Memory B cell (primary cell): ENCODE measurements around the gene SCAPER.
"Not testable (repeated sequence)": the region's sequence is repeated elsewhere in the genome, so short reads cannot be mapped to it uniquely, and the experiment has no call there.

ENCODE experiments used
- ATAC-seq: fragments of 150-1000 bp; cut with Tn5 transposase; 2 replicates; pipeline ENCODE4 v1.10.0; 2021; ENCODE audit warnings: low read depth, mild to moderate bottlenecking, moderate library complexity
- DNase-seq, 2 donors: peaks; one replicate each; pipeline ENCODE4 v3.0.0; 2022; ENCODE audit warnings: low spot score in 2 of 2
- H3K27ac Mint-ChIP-seq: one replicate; pipeline ENCODE4 v1.8.0; 2022; ENCODE audit warnings: mild to moderate bottlenecking, moderate library complexity, mixed read lengths
- H3K27me3 Mint-ChIP-seq: one replicate; pipeline ENCODE4 v1.8.0; 2022; ENCODE audit warnings: mixed read lengths
- H3K36me3 Mint-ChIP-seq: one replicate; pipeline ENCODE4 v1.8.0; 2022; ENCODE audit warnings: mild to moderate bottlenecking, mixed read lengths
- H3K4me1 Mint-ChIP-seq: one replicate; pipeline ENCODE4 v1.8.0; 2022; ENCODE audit warnings: mixed read lengths
- H3K4me3 Mint-ChIP-seq: one replicate; pipeline ENCODE4 v1.8.0; 2022; ENCODE audit warnings: mild to moderate bottlenecking, moderate library complexity, mixed read lengths
- H3K9me3 Mint-ChIP-seq: one replicate; pipeline ENCODE4 v1.8.0; 2022; ENCODE audit warnings: mixed read lengths

The SCAPER gene

DNA sequence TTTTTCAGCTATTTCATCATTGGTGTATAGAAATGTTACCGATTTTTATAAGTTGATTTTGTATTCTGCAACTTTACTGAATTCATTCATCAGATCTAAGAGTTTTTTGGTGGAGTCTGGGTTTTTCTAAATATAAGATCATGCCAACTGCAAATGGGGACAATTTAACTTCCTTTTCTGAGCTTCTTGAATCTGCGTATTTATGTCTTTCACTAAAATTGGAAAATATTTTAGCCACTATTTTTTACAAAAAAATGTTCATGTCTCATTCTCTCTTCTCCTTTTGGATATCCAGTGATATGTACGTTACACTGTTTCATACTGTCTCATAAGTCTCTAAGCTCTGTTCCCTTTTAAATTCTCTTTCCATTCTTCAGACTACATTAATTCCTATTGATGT lies 444.8 kb downstream of the SCAPER start:
- peaks cover 26% of the 10 kb centered on the region for H3K36me3 Mint-ChIP-seq
- no peaks in the 10 kb centered on the region for H3K4me1 Mint-ChIP-seq
- no peak for DNase-seq
- H3K4me3 Mint-ChIP-seq = no peak overlapping the region
- ATAC-seq = no peak
- H3K27me3 Mint-ChIP-seq = no peaks in the 10 kb centered on the region
- H3K27ac Mint-ChIP-seq = no peak overlapping the region
- H3K9me3 Mint-ChIP-seq = no peaks in the 10 kb centered on the region

DNA sequence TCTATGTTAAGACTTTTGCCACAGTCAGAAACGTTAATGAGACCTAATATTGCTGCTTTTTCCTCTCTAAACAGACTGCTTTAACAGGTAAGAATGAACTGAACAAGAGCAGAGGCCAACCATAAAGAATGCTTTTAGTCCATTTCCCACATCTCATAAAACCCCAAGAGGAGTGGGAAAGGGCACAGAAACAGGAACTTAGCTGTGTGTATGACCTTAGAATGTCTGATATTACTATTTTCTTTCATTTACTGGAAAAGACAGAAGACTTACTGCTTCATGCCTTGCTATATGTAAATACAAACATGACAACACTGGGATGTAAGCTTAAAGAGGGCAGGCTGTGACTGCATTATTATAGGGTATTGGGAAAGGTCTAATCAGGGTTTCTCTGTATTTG lies 453.6 kb downstream of the SCAPER start:
- Mint-ChIP-seq H3K27me3 (no peaks in the 10 kb centered on the region), H3K9me3 (no peaks in the 10 kb centered on the region), H3K4me1 (no peaks in the 10 kb centered on the region), H3K4me3 (no peak overlapping the region), H3K27ac (no peak overlapping the region), H3K36me3 (peaks cover 18% of the 10 kb centered on the region)
- no peak for ATAC-seq
- no peak for DNase-seq

DNA sequence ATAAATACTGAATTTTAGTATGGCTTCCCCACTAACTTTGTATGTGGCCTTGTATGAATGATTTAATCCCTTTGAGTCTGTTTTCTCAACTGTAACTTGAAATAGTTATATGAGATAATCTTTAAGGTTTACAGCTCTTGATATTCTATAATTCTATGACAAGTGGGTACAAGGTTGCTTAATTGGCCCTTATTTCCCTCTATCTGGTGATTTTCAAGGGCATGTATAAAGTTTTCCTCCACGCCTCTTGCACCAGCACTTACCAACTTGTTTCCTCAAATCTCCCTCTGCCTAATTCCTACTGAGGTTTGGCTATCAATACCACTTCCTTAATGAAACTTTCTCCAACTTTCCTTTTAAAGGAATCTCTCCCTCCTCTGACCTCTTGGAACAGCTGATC lies 455.7 kb downstream of the SCAPER start:
- peaks cover 21% of the 10 kb centered on the region for H3K36me3 Mint-ChIP-seq
- no peak overlapping the region for H3K4me3 Mint-ChIP-seq
- H3K27ac Mint-ChIP-seq = no peak overlapping the region
- DNase-seq (no peak), ATAC-seq (no peak)
- no peaks in the 10 kb centered on the region for H3K9me3 Mint-ChIP-seq
- H3K27me3 Mint-ChIP-seq = no peaks in the 10 kb centered on the region
- H3K4me1 Mint-ChIP-seq = no peaks in the 10 kb centered on the region

DNA sequence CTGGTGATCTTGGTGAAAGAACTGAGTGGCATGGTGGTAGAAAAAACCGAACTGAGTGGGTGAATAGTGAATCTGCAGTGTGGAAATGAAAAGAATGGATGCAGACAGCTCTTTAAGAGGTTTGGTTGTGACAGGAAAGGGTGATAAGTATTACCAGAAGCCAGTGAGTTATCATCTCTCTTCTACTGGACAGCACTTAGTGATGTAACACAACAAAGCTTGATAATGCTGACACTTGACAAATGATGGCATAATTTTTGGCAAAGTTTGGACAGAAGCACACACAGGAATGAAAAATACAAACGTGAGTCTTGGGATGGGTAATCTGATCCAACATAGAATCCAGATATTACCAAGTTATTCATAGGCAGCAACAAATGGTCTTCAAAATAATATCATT lies 456.4 kb downstream of the SCAPER start:
- no peak for ATAC-seq
- Mint-ChIP-seq H3K4me1 (no peaks in the 10 kb centered on the region), H3K27me3 (no peaks in the 10 kb centered on the region), H3K4me3 (no peak overlapping the region), H3K36me3 (peaks cover 22% of the 10 kb centered on the region), H3K9me3 (no peaks in the 10 kb centered on the region), H3K27ac (no peak overlapping the region)
- DNase-seq = no peak

DNA sequence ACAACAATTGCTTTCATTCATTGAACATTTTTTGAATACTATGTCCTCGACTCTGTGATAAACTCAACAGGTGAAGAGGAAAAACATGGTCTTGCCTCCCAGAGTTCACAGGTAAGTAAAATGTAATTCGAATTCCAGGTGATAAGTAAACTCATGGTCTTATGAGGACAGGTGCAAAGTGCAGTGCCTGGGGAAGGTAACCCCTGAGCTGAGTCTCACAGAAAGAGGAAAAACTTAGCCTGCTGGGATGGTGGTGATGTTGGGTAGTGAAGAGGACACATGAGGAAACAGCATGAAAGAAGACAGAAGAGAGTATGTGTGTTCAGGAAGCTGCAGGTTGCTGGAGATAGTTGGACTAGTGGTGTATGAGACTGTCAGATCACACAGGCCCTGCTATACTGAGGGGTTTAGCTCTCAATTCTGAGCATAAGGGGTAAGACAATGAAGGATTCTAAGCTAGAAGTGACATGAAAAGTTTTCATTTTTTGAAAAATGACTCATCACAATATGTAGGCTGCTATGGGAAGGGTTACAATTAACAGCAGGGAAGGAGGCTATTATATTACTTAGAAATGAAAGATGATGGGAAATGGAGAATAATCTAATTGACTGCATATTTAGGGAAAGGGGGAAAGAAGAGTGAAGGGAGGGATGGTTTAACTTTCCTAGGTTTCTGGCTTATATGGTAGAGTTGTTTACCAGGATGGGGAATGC lies 457.3 kb downstream of the SCAPER start:
- no peak overlapping the region for H3K4me3 Mint-ChIP-seq
- H3K36me3 Mint-ChIP-seq = peaks cover 24% of the 10 kb centered on the region
- H3K4me1 Mint-ChIP-seq = no peaks in the 10 kb centered on the region
- DNase-seq (no peak), ATAC-seq (no peak)
- H3K27me3 Mint-ChIP-seq = no peaks in the 10 kb centered on the region
- H3K9me3 Mint-ChIP-seq = no peaks in the 10 kb centered on the region
- no peak overlapping the region for H3K27ac Mint-ChIP-seq

DNA sequence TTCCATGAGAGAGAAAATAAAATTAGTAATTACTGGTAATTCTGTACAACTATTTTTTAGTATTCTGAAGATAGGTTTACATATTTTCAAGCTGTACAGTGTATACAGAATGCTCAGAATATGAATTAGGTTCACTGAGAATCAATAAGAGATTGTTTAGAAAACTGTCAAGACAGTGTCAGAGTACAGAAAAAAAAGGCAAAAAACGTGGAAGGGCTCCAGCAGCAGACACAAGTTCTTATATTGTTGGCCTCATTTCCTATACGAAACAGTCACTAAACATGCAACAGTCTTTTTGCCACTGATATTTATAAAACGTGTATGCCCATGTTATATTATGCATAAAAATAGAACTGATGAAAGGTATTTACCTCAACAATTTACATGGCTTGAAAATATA lies 464.7 kb downstream of the SCAPER start:
- H3K4me1 Mint-ChIP-seq = no peaks in the 10 kb centered on the region
- DNase-seq (no peak), ATAC-seq (no peak)
- H3K27ac Mint-ChIP-seq = no peak overlapping the region
- H3K36me3 Mint-ChIP-seq = peaks cover 12% of the 10 kb centered on the region
- H3K9me3 Mint-ChIP-seq = no peaks in the 10 kb centered on the region
- no peak overlapping the region for H3K4me3 Mint-ChIP-seq
- H3K27me3 Mint-ChIP-seq = no peaks in the 10 kb centered on the region

DNA sequence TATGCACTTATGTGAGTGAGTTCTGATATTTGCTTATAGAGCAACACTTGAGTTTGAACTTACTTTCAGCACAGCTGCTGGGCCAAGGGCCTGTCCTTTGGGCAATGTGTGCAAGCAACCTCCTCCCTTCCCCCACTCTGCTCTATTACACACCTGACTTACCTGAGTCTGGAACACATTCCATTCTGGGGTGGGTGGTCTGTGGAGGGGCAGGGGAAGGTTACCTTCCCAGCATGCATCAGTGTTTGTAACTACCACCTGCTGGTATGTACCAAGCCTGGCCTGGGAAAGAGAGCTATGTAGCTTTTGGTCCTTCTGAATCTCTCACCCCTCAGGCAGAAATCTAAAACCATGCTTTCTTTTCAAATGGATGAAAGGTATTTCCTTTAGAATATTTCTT lies 465.6 kb downstream of the SCAPER start:
- Mint-ChIP-seq H3K27me3 (no peaks in the 10 kb centered on the region), H3K27ac (no peak overlapping the region), H3K4me3 (no peak overlapping the region), H3K36me3 (peaks cover 14% of the 10 kb centered on the region), H3K9me3 (no peaks in the 10 kb centered on the region), H3K4me1 (peaks cover 4% of the 10 kb centered on the region)
- DNase-seq = no peak
- ATAC-seq = no peak

DNA sequence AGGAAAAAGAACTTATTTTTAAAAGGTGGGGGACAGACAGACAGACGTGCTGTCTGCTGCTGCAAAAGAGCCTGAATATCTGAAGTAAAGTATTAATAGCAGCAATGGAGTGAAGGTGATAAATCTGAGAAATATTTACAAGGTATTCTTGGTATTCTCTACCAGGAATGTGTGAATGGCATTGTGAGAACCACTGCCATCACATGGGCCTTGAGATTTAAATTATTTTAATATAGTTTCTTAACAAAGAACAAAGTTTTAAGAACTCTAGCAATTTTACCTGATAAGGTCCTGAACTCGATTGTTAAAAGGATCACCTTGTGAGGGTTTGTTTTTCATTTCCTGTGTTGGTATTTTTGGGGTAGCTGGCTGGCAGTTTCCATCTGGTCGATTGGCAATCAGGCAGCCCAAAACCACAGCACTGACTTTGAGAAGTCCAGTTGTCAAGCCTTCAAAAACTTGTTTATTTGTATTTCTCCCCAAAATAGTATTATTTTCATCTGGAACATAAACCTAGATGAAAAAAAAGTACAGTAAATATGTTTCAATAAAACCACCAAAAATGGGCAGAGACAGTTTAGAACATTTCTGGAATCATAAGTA lies 471.2 kb downstream of the SCAPER start:
- Mint-ChIP-seq H3K9me3 (no peaks in the 10 kb centered on the region), H3K4me3 (no peak overlapping the region), H3K4me1 (peaks cover 4% of the 10 kb centered on the region), H3K36me3 (peaks cover 34% of the 10 kb centered on the region), H3K27me3 (no peaks in the 10 kb centered on the region), H3K27ac (no peak overlapping the region)
- DNase-seq (no peak), ATAC-seq (no peak)

DNA sequence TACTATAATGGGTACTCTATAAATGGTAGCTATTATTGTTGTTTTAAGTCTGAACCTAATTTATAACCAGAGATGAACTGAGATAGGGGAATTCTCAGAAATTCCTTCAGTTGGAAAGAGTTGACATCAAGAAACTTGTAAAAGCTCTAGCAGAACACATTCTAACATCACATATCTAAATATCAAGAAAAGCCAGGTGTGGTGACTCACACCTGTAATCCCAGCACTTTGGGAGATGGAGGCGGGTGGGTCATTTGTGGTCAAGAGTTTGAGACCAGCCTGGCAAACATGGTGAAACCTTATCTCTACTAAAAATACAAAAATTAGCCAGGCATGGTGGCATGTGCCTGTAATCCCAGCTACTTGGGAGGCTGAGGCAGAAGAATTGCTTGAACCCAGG lies 472.1 kb downstream of the SCAPER start:
- ATAC-seq, H3K27me3 Mint-ChIP-seq, DNase-seq, H3K9me3 Mint-ChIP-seq, H3K27ac Mint-ChIP-seq, H3K4me1 Mint-ChIP-seq, H3K4me3 Mint-ChIP-seq: not testable (repeated sequence)
- H3K36me3 Mint-ChIP-seq = peaks cover 42% of the 10 kb centered on the region

DNA sequence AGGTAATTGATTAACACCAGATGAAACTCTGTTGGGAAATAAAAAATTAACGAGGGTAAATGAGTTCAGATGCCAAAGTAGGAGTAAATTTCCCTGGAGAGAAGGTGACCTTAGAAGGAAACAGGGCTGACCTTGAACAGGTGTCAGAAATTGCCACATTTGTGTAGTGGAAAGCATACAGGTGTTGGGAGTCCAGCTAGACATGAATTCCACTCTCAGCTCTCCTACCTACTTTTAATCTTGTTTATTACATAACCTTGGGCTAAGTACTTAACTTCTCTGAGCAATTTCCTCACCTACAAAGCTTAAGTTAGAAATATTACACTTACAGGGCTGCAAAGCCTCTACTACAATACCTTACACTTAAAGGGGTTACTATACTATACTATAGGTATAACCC lies 472.5 kb downstream of the SCAPER start:
- ATAC-seq = no peak
- Mint-ChIP-seq H3K9me3 (peaks cover 2% of the 10 kb centered on the region), H3K4me3 (no peak overlapping the region), H3K27ac (no peak overlapping the region), H3K4me1 (peaks cover 4% of the 10 kb centered on the region), H3K27me3 (no peaks in the 10 kb centered on the region), H3K36me3 (peaks cover 45% of the 10 kb centered on the region)
- no peak for DNase-seq

DNA sequence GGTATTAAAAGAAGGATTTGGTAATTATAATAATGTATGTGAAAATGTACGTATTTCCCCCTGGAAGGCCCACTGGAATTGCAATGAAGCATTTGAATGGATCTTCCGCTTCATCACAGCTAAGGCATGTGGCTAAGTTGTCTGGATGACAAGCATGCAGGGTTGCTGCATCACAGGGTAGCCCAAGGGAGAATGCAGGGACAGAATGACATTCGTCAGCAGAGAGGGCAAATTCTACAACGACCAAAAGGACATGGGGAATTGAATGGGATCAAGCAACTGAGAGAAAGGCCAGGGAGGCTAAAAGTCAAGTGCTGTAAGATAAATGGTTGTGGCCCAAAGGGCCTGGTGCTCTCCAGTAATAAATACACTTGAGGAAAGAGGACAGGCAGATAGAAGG lies 473.2 kb downstream of the SCAPER start:
- DNase-seq (no peak), ATAC-seq (no peak)
- H3K27me3 Mint-ChIP-seq = no peaks in the 10 kb centered on the region
- peaks cover 4% of the 10 kb centered on the region for H3K4me1 Mint-ChIP-seq
- H3K36me3 Mint-ChIP-seq = peaks cover 49% of the 10 kb centered on the region
- no peak overlapping the region for H3K4me3 Mint-ChIP-seq
- no peak overlapping the region for H3K27ac Mint-ChIP-seq
- H3K9me3 Mint-ChIP-seq = peaks cover 3% of the 10 kb centered on the region

DNA sequence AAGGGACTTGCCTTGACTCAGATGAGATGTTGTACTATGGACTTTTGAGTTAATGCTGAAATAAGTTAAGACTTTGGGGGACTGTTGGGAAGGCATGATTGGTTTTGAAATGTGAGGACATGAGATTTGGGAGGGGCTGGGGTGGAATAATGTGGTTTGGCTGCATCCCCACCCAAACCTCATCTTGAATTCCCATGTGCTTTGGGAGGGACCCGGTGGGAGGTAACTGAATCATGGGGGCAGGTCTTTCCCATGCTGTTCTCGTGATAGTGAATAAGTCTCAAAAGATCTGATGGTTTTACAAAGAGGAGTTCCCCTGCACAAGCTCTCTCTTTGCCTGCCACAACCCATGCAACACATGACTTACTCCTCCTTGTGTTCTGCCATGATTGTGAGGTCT lies 474.4 kb downstream of the SCAPER start:
- H3K27me3 Mint-ChIP-seq, H3K27ac Mint-ChIP-seq, H3K9me3 Mint-ChIP-seq, DNase-seq, ATAC-seq, H3K4me3 Mint-ChIP-seq, H3K4me1 Mint-ChIP-seq: not testable (repeated sequence)
- H3K36me3 Mint-ChIP-seq = peaks cover 54% of the 10 kb centered on the region

DNA sequence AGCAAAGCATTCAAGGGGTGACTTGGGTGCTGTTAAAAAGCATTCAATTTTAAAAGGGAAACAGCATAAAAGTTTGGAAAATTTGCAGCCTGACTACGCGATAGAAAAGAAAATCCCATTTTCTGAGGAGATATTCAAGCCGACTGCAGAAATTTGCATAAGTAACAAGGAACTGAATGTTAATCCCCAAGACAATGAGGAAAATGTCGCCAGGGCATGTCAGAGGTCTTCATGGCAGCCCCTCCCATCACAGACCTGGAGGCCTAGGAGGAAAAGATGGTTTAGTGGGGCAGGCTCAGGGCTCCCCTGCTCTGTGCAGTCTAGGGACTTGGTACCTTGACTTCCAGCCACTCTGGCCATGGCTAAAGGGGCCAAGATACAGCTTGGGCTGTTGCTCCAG lies 475.5 kb downstream of the SCAPER start:
- DNase-seq (no peak), ATAC-seq (no peak)
- peaks cover 4% of the 10 kb centered on the region for H3K9me3 Mint-ChIP-seq
- H3K27me3 Mint-ChIP-seq = no peaks in the 10 kb centered on the region
- peaks cover 52% of the 10 kb centered on the region for H3K36me3 Mint-ChIP-seq
- H3K4me3 Mint-ChIP-seq = no peak overlapping the region
- H3K4me1 Mint-ChIP-seq = peaks cover under 1% of the 10 kb centered on the region
- H3K27ac Mint-ChIP-seq = no peak overlapping the region

DNA sequence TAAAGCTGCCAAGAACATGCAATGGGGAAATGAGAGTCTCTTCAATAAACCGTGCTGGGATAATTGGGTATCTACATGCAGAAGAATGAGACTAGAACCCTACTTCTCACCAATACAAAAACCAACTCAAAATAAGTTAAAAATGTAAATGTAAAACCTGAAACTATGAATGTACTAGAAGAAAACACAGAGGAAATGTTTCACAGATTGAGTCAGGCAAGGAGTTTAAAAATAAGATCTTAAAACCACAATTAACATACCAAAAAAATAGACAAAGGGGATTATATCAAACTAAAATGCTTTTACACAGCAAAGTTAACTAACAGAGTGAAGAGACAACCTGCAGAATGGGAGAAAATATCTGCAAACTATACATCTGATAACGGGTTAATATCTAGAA lies 478.2 kb downstream of the SCAPER start:
- H3K27me3 Mint-ChIP-seq = no peaks in the 10 kb centered on the region
- H3K27ac Mint-ChIP-seq = no peak overlapping the region
- DNase-seq (no peak), ATAC-seq (no peak)
- H3K36me3 Mint-ChIP-seq = peaks cover 45% of the 10 kb centered on the region
- peaks cover 7% of the 10 kb centered on the region for H3K9me3 Mint-ChIP-seq
- H3K4me1 Mint-ChIP-seq = no peaks in the 10 kb centered on the region
- no peak overlapping the region for H3K4me3 Mint-ChIP-seq
